ENCODE results near the gene FKBP7.
"Not testable (repeated sequence)": the region's sequence is repeated elsewhere in the genome, so short reads cannot be mapped to it uniquely, and the experiment has no call there.

The FKBP7 gene

GRCh38 chr2:178485356-178485755, 7.0 kb upstream of the FKBP7 start:
- no peak for DNase-seq (ENCODE audit: low read depth)

- DNase-seq (ENCODE audit: low read depth): no peak
Observed at GRCh38 chr2:178484245-178485041, 6.0 kb upstream of the FKBP7 start.

GRCh38 chr2:178482437-178482836, 4.0 kb upstream of the FKBP7 start:
- DNase-seq (ENCODE audit: low read depth): no peak

- DNase-seq (ENCODE audit: low read depth): peak; percentile 67
Observed at GRCh38 chr2:178480227-178481181, 2.1 kb upstream of the FKBP7 start, which contains the start of gene PLEKHA3. Gene PLEKHA3, plus strand, starts transcription at chr2:178480457. Its CDS starts 413 bp downstream, at chr2:178480870.

- DNase-seq (ENCODE audit: low read depth): no peak
Observed at GRCh38 chr2:178479758-178480226, 1.4 kb upstream of the FKBP7 start.

GRCh38 chr2:178479275-178479616, 846 bp upstream of the FKBP7 start:
- DNase-seq (ENCODE audit: low read depth): no peak

- no peak for DNase-seq (ENCODE audit: low read depth)
Observed at GRCh38 chr2:178478130-178478438, 316 bp downstream of the FKBP7 start.

- no peak for DNase-seq (ENCODE audit: low read depth)
Observed at GRCh38 chr2:178477443-178478129, 814 bp downstream of the FKBP7 start.

- no peak for DNase-seq (ENCODE audit: low read depth)
Observed at GRCh38 chr2:178476477-178476876, 1.9 kb downstream of the FKBP7 start.

GRCh38 chr2:178474560-178474959, 3.8 kb downstream of the FKBP7 start:
- no peak for DNase-seq (ENCODE audit: low read depth)

- DNase-seq (ENCODE audit: low read depth): peak; percentile 15
Observed at GRCh38 chr2:178473931-178474330, 4.5 kb downstream of the FKBP7 start.

GRCh38 chr2:178473373-178473772, 5.0 kb downstream of the FKBP7 start:
- DNase-seq (ENCODE audit: low read depth): no peak

- not testable (repeated sequence) for DNase-seq (ENCODE audit: low read depth)
Observed at GRCh38 chr2:178471313-178471712, 7.1 kb downstream of the FKBP7 start.

GRCh38 chr2:178469219-178469849, 9.1 kb downstream of the FKBP7 start:
- no peak for DNase-seq (ENCODE audit: low read depth)

GRCh38 chr2:178457390-178457886, 21.0 kb downstream of the FKBP7 start:
- DNase-seq (ENCODE audit: low read depth): no peak

- no peak for DNase-seq (ENCODE audit: low read depth)
Observed at GRCh38 chr2:178455947-178456346, 22.5 kb downstream of the FKBP7 start.

GRCh38 chr2:178452870-178453269, 25.5 kb downstream of the FKBP7 start:
- no peak for DNase-seq (ENCODE audit: low read depth)

GRCh38 chr2:178452334-178452733, 26.1 kb downstream of the FKBP7 start:
- no peak for DNase-seq (ENCODE audit: low read depth)

GRCh38 chr2:178450774-178451525, 27.4 kb downstream of the FKBP7 start, which contains the start of the genes PJVK and PRKRA:
Gene PJVK, plus strand, starts transcription at chr2:178451378. Its CDS starts 2,032 bp downstream, at chr2:178453410.
Gene PRKRA, minus strand, starts transcription at chr2:178451175. Its CDS starts 145 bp downstream, at chr2:178451030.
- DNase-seq (ENCODE audit: low read depth): peak; percentile 64

GRCh38 chr2:178450524-178450773, 28.0 kb downstream of the FKBP7 start:
- peak; percentile 3 for DNase-seq (ENCODE audit: low read depth)

Measured in HS-27A (cell line).